PFSK-1 (cell line): ENCODE results near the gene THRB.

Experiments
- FOXP2 ChIP-seq: optimal IDR thresholded peaks from 2 replicates; pipeline ENCODE3; 2011; ENCODE audit warnings: borderline replicate concordance, control low read depth, inconsistent platforms; ENCODE audit not compliant: insufficient read depth; ENCODE audit errors: extremely low read length, extremely low read depth
- POLR2AphosphoS5 ChIP-seq: IDR thresholded peaks from 2 replicates; pipeline ENCODE4 v1.6.1; 2012; ENCODE audit warnings: low read depth, mild to moderate bottlenecking, control low read depth, low read length, moderate library complexity
- REST ChIP-seq, 2 experiments: IDR thresholded peaks; 2 replicates each; pipeline versions ENCODE4 v1.6.1 to v1.8.0; 2011 to 2012; ENCODE audit warnings: low read depth in 2 of 2, low read length in 2 of 2, control low read depth in 1 of 2, inconsistent platforms in 1 of 2, mild to moderate bottlenecking in 1 of 2, moderate library complexity in 1 of 2; ENCODE audit not compliant: insufficient read depth in 1 of 2
- SIN3A ChIP-seq: IDR thresholded peaks from 2 replicates; pipeline ENCODE4 v1.6.1; 2012; ENCODE audit warnings: mild to moderate bottlenecking, low read length, moderate library complexity, borderline replicate concordance; ENCODE audit not compliant: insufficient read depth
- TAF1 ChIP-seq: IDR thresholded peaks from 2 replicates; pipeline ENCODE4 v1.6.1; 2012; ENCODE audit warnings: low read length, control low read depth, borderline replicate concordance; ENCODE audit not compliant: insufficient read depth

GRCh38 chr3:24474862-24475261 lies 19.8 kb downstream of the THRB start:
- no peak for TF ChIP-seq POLR2AphosphoS5
- no peak for TF ChIP-seq TAF1
- TF ChIP-seq SIN3A, result no peak
- no peak for TF ChIP-seq REST (IDR thresholded peaks at IDR 0.05; ENCODE audit: insufficient read depth in 1 of 2, low read depth in 2 of 2, low read length in 2 of 2)
- TF ChIP-seq FOXP2, result no peak
